ENCODE data around the gene SLC35A3.

Gene SLC35A3

DNA sequence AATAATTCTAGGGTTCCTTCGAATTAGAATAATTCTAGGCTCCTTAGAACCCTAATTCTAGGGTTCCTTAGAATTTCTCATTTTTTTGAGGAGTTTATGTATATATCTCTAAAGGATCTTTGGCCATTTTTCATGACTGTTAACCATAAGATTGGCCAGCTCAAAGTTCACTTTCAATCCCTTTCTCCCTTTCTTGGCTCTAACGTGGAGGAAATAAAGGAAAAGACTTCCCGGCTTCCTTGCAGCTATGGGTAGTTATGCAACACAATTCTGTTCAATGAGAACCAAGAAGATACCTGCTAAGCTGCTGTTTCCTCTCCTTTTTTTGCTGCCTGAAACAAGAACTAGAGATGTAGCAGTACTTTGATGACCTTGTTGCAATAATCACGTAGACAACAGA is 27.2 kb downstream of the SLC35A3 start:
- H3K9ac ChIP-seq (ENCODE audit: low read length): no peak overlapping the region

DNA sequence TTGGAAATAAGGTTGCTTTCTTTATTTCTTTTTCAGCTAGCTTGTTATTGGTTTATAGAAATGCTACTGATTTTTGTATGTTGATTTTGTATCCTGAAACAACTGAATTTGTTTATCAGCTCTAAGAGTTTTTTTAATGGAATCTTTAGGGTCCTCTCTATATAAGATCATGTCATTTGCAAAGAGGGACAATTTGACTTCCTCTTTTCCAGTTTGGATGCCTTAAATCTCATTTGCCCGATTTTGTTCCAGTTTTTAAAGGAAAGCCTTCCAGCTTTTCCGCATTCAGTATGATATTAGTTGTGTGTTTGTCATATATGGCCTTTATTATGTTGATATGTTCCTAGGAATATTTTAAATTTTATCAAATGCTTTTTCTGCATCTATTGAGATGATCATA is 31.7 kb downstream of the SLC35A3 start:
- H3K27ac ChIP-seq (ENCODE audit: low read depth, low read length): no peak overlapping the region
- no peak overlapping the region for H3K9ac ChIP-seq (ENCODE audit: low read length)
- no peaks in the 10 kb centered on the region for H3K27me3 ChIP-seq (ENCODE audit: control insufficient read depth in 1 of 2, insufficient read depth in 2 of 2, low read length in 2 of 2)
- H3K4me1 ChIP-seq (ENCODE audit: insufficient read depth, low read length): no peaks in the 10 kb centered on the region
- no peaks in the 10 kb centered on the region for H3K9me3 ChIP-seq (ENCODE audit: low read length)
- H3K36me3 ChIP-seq (ENCODE audit: insufficient read depth, low read length): no peaks in the 10 kb centered on the region
- no peak overlapping the region for H3K4me3 ChIP-seq (ENCODE audit: low read depth in 1 of 2, low read length in 2 of 2)

More for the DNA sequence above, 27.2 kb downstream of the SLC35A3 start:
- H3K27me3 ChIP-seq (ENCODE audit: control insufficient read depth in 1 of 2, insufficient read depth in 2 of 2, low read length in 2 of 2): no peaks in the 10 kb centered on the region
- H3K36me3 ChIP-seq (ENCODE audit: insufficient read depth, low read length): peaks cover 6% of the 10 kb centered on the region
- H3K27ac ChIP-seq (ENCODE audit: low read depth, low read length): no peak overlapping the region
- no peak overlapping the region for H3K4me3 ChIP-seq (ENCODE audit: low read depth in 1 of 2, low read length in 2 of 2)
- H3K4me1 ChIP-seq (ENCODE audit: insufficient read depth, low read length): no peaks in the 10 kb centered on the region
- H3K9me3 ChIP-seq (ENCODE audit: low read length): no peaks in the 10 kb centered on the region

DNA sequence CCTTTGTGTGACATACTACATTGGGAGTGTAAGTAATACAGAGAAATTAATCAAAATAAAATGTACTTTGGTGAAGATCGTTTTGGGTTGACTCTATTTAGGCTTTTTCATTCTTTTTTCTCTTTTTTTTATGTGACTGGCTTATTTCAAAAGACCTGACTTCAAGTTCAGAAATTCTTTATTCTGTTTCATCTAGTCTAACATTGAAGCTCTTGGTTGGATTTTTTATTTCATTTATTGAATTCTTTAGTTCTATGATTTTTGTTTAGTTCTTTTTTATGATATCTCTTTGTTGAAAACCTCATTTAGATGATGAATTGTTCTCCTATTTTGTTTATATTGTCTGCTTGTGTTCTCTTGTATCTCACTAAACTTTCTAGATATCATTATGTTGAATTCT is 35.6 kb downstream of the SLC35A3 start:
- no peaks in the 10 kb centered on the region for H3K9me3 ChIP-seq (ENCODE audit: low read length)
- H3K36me3 ChIP-seq (ENCODE audit: insufficient read depth, low read length): peaks cover 7% of the 10 kb centered on the region
- H3K9ac ChIP-seq (ENCODE audit: low read length): no peak overlapping the region
- no peaks in the 10 kb centered on the region for H3K4me1 ChIP-seq (ENCODE audit: insufficient read depth, low read length)
- H3K4me3 ChIP-seq (ENCODE audit: low read depth in 1 of 2, low read length in 2 of 2): no peak overlapping the region
- no peak overlapping the region for H3K27ac ChIP-seq (ENCODE audit: low read depth, low read length)
- no peaks in the 10 kb centered on the region for H3K27me3 ChIP-seq (ENCODE audit: control insufficient read depth in 1 of 2, insufficient read depth in 2 of 2, low read length in 2 of 2)

DNA sequence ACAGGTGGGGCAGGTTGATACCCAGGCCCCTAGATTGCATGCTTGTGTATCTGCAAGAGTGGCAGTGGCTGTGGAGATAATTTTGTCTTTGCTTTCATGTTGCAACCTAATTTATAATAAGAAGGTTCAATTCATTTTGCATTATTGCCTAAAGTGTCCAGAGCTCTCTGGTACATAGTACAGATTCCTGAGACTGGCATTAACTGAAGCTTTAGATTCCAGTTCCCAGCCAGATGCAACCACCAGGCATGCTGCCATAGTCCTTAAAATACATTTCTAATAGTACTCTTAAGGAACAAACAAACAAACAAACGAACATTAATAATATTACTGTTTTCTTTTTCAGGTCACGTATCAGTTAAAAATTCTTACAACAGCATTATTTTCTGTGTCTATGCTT is 36.9 kb downstream of the SLC35A3 start:
- peaks cover 7% of the 10 kb centered on the region for H3K36me3 ChIP-seq (ENCODE audit: insufficient read depth, low read length)
- no peaks in the 10 kb centered on the region for H3K27me3 ChIP-seq (ENCODE audit: control insufficient read depth in 1 of 2, insufficient read depth in 2 of 2, low read length in 2 of 2)
- H3K9me3 ChIP-seq (ENCODE audit: low read length): no peaks in the 10 kb centered on the region
- no peak overlapping the region for H3K4me3 ChIP-seq (ENCODE audit: low read depth in 1 of 2, low read length in 2 of 2)
- no peak overlapping the region for H3K9ac ChIP-seq (ENCODE audit: low read length)
- H3K4me1 ChIP-seq (ENCODE audit: insufficient read depth, low read length): no peaks in the 10 kb centered on the region
- H3K27ac ChIP-seq (ENCODE audit: low read depth, low read length): no peak overlapping the region

GRCh38 chr1:100009458-100009857 is 39.7 kb downstream of the SLC35A3 start:
- Histone ChIP-seq H3K4me1 (ENCODE audit: insufficient read depth, low read length) (no peaks in the 10 kb centered on the region), H3K27ac (ENCODE audit: low read depth, low read length) (no peak overlapping the region), H3K36me3 (ENCODE audit: insufficient read depth, low read length) (peaks cover 7% of the 10 kb centered on the region)

GRCh38 chr1:100010804-100011203 is 41.0 kb downstream of the SLC35A3 start:
- Histone ChIP-seq H3K4me3 (ENCODE audit: low read depth in 1 of 2, low read length in 2 of 2) (no peak overlapping the region), H3K36me3 (ENCODE audit: insufficient read depth, low read length) (peaks cover 7% of the 10 kb centered on the region), H3K9ac (ENCODE audit: low read length) (no peak overlapping the region), H3K9me3 (ENCODE audit: low read length) (no peaks in the 10 kb centered on the region), H3K27me3 (ENCODE audit: control insufficient read depth in 1 of 2, insufficient read depth in 2 of 2, low read length in 2 of 2) (no peaks in the 10 kb centered on the region), H3K4me1 (ENCODE audit: insufficient read depth, low read length) (no peaks in the 10 kb centered on the region), H3K27ac (ENCODE audit: low read depth, low read length) (no peak overlapping the region)

More at GRCh38 chr1:100009458-100009857, 39.7 kb downstream of the SLC35A3 start:
- H3K27me3 ChIP-seq (ENCODE audit: control insufficient read depth in 1 of 2, insufficient read depth in 2 of 2, low read length in 2 of 2): no peaks in the 10 kb centered on the region
- no peak overlapping the region for H3K9ac ChIP-seq (ENCODE audit: low read length)
- H3K9me3 ChIP-seq (ENCODE audit: low read length): no peaks in the 10 kb centered on the region
- H3K4me3 ChIP-seq (ENCODE audit: low read depth in 1 of 2, low read length in 2 of 2): no peak overlapping the region

DNA sequence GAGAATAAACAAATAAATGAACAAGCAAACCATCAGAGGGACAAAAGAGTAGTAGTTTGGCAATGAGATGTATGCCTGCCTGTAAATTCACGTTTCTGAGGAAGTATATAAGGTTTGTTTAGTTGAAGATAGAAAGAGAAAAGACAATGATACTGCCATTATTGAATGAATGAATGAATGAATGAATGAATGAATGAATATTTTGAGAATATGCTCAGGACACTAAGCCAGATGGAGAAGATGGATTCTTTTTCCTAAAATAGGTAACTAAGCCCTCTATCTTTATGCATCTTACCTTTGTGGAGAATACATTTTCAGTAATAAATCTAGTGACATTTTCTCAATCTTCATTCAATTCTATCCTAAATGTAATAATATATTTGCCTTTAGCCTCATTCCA is 49.4 kb downstream of the SLC35A3 start:
- Histone ChIP-seq H3K4me1 (ENCODE audit: insufficient read depth, low read length) (no peaks in the 10 kb centered on the region), H3K4me3 (ENCODE audit: low read depth in 1 of 2, low read length in 2 of 2) (no peak overlapping the region), H3K27me3 (ENCODE audit: control insufficient read depth in 1 of 2, insufficient read depth in 2 of 2, low read length in 2 of 2) (no peaks in the 10 kb centered on the region)

DNA sequence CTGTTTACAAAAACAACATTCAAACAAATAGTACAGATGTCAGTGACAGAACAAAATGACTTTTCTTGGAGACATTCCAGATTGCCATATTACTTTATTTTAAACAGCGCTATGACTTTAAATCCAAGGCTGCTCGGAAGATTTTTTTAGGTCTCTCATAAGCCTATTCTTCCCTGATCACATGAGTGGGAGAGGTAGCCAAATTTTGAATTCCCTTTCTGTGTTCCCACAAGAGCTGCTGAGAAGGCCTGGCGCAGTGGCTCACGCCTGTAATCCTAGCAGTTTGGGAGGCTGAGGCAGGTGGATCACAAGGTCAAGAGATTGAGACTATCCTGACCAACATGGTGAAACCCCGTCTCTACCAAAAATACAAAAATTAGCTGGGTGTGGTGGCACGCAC is 53.7 kb downstream of the SLC35A3 start:
- no peaks in the 10 kb centered on the region for H3K9me3 ChIP-seq (ENCODE audit: low read length)
- no peaks in the 10 kb centered on the region for H3K4me1 ChIP-seq (ENCODE audit: insufficient read depth, low read length)
- H3K36me3 ChIP-seq (ENCODE audit: insufficient read depth, low read length): no peaks in the 10 kb centered on the region
- no peak overlapping the region for H3K4me3 ChIP-seq (ENCODE audit: low read depth in 1 of 2, low read length in 2 of 2)
- no peaks in the 10 kb centered on the region for H3K27me3 ChIP-seq (ENCODE audit: control insufficient read depth in 1 of 2, insufficient read depth in 2 of 2, low read length in 2 of 2)
- no peak overlapping the region for H3K9ac ChIP-seq (ENCODE audit: low read length)
- no peak overlapping the region for H3K27ac ChIP-seq (ENCODE audit: low read depth, low read length)

More for the DNA sequence above, 49.4 kb downstream of the SLC35A3 start:
- no peak overlapping the region for H3K9ac ChIP-seq (ENCODE audit: low read length)
- no peak overlapping the region for H3K27ac ChIP-seq (ENCODE audit: low read depth, low read length)
- H3K36me3 ChIP-seq (ENCODE audit: insufficient read depth, low read length): no peaks in the 10 kb centered on the region
- H3K9me3 ChIP-seq (ENCODE audit: low read length): no peaks in the 10 kb centered on the region

DNA sequence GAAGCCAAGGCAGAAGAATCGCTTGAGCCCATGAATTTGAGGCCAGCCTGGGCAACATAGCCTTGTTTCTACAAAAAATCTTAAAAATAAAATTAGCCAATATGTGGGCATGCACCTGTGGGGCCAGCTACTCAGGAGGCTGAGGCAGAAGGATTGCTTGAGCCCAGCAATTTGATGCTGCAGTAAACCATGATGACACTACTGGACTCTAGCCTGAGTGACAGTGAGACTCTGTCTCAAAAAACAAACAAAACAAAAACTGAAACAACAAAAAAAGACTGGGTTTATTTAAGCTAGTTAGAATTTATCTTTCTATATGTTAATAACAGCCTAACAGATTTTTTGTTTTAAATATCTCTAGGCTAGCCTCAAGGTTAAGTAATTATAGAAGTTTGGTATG is 57.4 kb downstream of the SLC35A3 start:
- Histone ChIP-seq H3K36me3 (ENCODE audit: insufficient read depth, low read length) (no peaks in the 10 kb centered on the region), H3K9ac (ENCODE audit: low read length) (no peak overlapping the region), H3K4me3 (ENCODE audit: low read depth in 1 of 2, low read length in 2 of 2) (no peak overlapping the region), H3K27me3 (ENCODE audit: control insufficient read depth in 1 of 2, insufficient read depth in 2 of 2, low read length in 2 of 2) (no peaks in the 10 kb centered on the region), H3K4me1 (ENCODE audit: insufficient read depth, low read length) (no peaks in the 10 kb centered on the region), H3K9me3 (ENCODE audit: low read length) (no peaks in the 10 kb centered on the region), H3K27ac (ENCODE audit: low read depth, low read length) (no peak overlapping the region)

DNA sequence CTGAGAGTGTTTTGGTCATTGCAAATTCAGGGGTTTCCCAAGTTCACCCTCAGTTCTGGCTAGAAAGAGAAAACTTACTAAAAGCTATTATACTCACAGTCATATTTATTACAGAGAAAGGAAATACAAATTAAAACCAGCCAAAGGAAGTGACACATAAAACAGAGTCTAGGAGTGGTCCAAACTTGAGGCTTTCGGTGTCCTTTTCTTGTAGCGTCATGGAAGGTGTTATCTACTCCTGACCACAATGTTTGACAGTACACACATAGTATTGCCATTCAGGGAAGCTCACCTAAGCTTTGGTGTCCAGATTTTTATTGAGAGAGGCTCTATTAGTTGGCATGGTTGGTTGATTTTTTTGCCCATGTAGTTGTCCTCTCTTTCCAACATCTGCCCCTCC is 59.0 kb downstream of the SLC35A3 start:
- Histone ChIP-seq H3K36me3 (ENCODE audit: insufficient read depth, low read length) (no peaks in the 10 kb centered on the region), H3K9me3 (ENCODE audit: low read length) (no peaks in the 10 kb centered on the region), H3K27ac (ENCODE audit: low read depth, low read length) (no peak overlapping the region), H3K4me3 (ENCODE audit: low read depth in 1 of 2, low read length in 2 of 2) (no peak overlapping the region), H3K9ac (ENCODE audit: low read length) (no peak overlapping the region), H3K4me1 (ENCODE audit: insufficient read depth, low read length) (no peaks in the 10 kb centered on the region), H3K27me3 (ENCODE audit: control insufficient read depth in 1 of 2, insufficient read depth in 2 of 2, low read length in 2 of 2) (no peaks in the 10 kb centered on the region)

- no peak overlapping the region for H3K27ac ChIP-seq (ENCODE audit: low read depth, low read length)
- H3K9me3 ChIP-seq (ENCODE audit: low read length): no peaks in the 10 kb centered on the region
- no peak overlapping the region for H3K4me3 ChIP-seq (ENCODE audit: low read depth in 1 of 2, low read length in 2 of 2)
- H3K36me3 ChIP-seq (ENCODE audit: insufficient read depth, low read length): no peaks in the 10 kb centered on the region
- H3K27me3 ChIP-seq (ENCODE audit: control insufficient read depth in 1 of 2, insufficient read depth in 2 of 2, low read length in 2 of 2): no peaks in the 10 kb centered on the region
- H3K9ac ChIP-seq (ENCODE audit: low read length): no peak overlapping the region
- H3K4me1 ChIP-seq (ENCODE audit: insufficient read depth, low read length): peaks cover 10% of the 10 kb centered on the region
These were observed 64.7 kb downstream of the SLC35A3 start for GRCh38 chr1:100034470-100034869.

DNA sequence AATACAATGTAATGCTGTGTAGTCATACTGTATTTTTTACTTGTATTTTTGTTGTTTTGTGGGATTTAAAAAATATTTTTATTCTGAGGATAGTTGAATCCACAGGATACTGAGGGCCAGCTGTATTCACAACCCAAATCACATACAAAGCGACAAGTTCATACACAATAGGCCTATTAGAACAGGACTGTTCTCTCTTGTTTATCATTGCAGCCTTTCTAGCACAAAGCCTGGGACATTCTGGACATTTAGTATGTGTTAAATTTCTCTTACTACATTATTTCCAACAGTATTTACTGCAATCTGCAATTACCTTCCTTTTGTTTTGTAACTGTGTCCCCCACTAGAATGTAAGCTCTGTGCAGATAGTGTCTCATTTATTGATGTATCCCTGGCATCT is 65.4 kb downstream of the SLC35A3 start:
- Histone ChIP-seq H3K27me3 (ENCODE audit: control insufficient read depth in 1 of 2, insufficient read depth in 2 of 2, low read length in 2 of 2) (no peaks in the 10 kb centered on the region), H3K9ac (ENCODE audit: low read length) (no peak overlapping the region), H3K4me1 (ENCODE audit: insufficient read depth, low read length) (peaks cover 16% of the 10 kb centered on the region), H3K9me3 (ENCODE audit: low read length) (no peaks in the 10 kb centered on the region), H3K4me3 (ENCODE audit: low read depth in 1 of 2, low read length in 2 of 2) (no peak overlapping the region), H3K36me3 (ENCODE audit: insufficient read depth, low read length) (no peaks in the 10 kb centered on the region), H3K27ac (ENCODE audit: low read depth, low read length) (no peak overlapping the region)

Measured in muscle layer of colon (tissue), 2 donors.